Stimulated activated CD8-positive, alpha-beta memory T cell treated with anti-CD3 and anti-CD28 coated beads, Interleukin-4, amount 100 ng/mL, for 24 hours (primary cell): ENCODE results near the gene ANKRD26.

Experiments used
- DNase-seq: peaks from one replicate; pipeline ENCODE4 v3.0.0-alpha.2; 2020; ENCODE audit warnings: low read depth

The ANKRD26 gene

DNA sequence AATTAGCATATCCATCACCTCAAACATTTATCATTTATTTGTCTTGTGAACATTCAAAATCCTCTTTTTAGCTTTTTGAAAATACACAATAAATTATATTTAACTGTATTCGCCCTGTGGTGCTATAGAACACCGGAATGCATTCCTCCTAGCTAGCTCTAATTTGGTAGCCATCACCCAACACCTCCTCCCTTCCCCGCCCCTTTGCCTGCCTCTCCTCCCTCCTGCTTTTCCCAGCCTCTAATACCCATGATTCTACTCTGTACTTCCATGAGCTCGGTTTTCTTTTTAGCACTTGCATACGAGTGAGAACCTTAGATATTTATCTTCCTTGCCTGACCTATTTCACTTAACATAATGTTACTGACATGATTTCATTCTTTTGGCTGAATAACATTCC lies 80.1 kb downstream of the ANKRD26 start:
- no peak for DNase-seq

DNA sequence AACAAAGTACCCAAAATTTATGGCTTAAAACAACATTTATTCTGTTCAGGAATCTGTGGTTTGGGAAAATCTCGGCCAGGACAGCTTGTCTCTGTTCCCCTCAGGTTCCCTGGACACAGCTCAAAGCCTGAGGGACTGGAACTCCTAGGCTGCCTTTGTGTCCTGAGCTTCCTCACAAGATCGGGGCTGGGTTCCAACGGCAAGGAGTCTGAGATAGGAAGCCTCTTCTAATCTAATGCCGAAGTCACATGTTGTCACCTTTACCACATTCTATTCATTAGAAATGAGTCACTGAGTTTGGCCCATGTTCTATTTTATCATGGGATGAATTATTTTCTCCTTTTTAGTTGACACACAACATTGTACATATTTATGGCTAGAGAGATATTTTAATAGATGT lies 80.5 kb downstream of the ANKRD26 start:
- DNase-seq, result no peak

DNA sequence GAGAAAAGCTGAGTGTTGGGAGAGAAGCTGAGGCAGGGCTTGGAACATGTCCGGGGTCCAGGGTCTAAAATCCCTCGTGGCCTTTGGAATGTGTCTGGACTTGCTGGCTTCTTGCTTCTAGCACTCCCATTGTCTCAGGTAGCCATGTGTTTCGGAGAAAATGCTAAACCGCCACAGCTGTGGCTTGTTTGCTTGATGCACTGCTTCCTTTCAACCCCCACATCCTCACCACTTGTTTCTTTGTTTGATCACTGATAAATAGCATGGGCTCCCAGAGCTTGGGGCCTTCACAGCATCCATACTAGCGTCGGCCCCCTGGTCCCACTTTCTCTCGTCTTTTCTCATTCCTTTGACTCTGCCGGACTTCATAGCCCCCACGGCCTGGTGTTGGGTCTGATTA lies 102.7 kb downstream of the ANKRD26 start:
- DNase-seq, result no peak

DNA sequence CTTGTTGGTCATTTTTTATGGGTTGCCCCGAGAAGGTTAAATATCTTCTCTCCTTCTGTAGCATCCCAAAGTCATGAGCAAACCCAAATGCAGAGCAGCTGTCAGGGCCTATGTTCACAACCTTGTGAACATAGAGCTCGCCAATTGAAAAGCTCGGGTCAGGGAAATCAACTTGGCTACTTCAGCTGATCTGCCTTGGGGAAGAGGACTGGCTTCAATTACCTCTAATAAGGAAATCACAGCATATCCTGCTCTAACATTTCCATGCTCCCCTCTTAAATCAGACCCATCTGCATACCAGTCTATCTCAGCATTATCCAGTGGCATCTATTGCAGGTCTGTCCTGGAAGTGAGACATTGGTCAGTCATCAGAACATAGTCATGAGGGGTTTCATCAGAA lies 105.6 kb downstream of the ANKRD26 start:
- no peak for DNase-seq

DNA sequence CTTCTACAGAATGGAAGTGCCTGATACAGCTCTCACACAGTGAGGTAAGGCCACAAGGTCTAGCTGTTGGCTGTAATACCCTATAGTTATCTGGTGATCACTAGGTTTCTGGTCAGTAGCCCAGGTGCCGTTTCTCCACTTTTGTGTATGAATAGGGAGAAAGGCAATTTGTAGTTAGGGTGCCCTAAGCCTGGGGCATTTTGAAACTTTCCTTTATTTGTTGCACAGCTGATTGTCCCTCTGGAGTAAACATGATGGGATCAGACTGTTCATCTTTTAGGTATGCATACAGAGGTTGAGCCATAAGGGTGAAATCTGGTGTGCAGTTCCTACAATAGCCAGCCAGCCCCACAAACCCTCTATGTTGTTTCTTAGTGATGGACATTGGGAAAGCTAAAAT lies 112.4 kb downstream of the ANKRD26 start:
- no peak for DNase-seq

DNA sequence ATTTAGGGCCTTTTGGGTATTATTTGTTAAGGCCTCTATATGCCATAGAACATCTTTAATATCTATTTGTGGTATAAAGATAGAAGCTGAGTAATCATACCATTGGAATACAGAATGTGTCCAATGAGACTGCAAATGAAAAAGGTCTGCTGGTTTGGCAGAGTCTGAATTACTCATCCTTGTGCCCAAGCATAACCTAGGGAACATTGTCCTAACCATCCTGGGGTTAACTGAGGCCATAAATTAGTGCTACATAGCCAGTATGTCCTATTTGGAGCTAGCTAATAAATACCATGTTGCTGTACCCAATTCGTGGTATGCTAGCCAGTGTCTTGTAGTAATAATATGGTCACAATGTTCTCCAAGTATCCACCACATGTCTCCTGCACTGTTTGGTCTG lies 117.1 kb downstream of the ANKRD26 start:
- no peak for DNase-seq

DNA sequence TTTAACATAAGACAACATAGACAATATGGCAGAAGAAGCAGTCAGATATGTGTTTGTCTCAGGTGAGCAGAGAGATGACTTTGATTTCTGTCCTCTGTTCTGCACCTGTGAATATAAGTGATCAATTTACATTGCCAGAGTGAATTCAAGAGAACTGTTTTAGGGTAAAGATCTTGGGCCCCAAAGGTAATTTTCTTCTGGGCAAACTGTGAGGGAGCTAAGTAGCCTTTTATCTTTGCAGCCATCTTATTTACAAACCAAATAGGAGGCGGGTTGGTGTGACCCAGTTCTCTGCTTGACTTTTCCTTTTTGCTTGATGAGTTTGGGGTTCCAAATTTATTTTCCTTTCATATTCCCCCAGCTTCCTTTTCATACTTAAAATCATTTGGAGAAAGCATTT lies 118.2 kb downstream of the ANKRD26 start:
- DNase-seq, result no peak

DNA sequence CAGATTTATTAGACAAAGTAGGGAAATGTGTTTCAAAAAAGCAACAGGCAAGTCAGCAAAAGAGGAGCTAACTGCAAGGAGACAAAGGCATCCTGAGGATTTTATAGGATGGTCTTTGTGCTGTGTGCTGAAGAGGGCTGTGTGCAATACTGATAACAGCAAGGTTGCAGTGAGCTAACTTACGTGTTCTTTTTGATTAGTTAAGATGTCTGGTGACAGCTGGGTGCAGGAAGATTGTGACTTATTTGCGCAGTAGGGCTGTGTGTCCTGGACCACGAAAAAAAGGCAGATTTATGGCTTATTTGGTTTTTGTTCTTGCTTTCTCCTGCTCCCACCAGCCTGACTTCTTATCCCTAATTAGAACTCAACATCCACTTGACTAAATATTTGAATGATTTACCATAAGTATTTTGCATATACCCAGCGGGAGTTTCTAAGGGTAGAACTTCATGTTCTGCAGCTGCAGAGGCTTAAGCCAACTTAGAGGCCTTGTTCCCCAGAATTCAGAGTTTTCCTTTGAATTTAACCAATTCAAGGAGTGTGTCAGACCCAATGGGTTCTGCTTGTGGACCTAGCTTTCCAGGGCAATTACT lies 119.0 kb downstream of the ANKRD26 start:
- DNase-seq, result no peak

DNA sequence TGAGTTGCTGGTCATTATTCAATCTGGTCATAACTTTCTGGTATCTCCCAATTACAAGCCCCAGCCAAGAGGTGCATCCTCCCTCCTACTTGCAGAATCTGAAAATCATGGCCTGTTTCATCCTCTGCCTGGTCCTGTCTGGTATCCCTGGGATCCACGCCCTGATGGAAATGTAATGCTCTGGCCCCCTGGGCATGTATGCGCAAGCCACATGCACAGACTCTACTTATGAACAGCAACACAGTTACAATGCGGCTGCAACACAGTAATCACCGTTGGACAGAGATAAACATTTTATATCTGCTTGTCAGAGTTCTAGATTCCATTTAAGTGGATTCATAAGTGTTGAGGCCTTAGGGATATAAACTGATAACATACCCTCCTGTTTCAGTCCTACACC lies 121.8 kb downstream of the ANKRD26 start:
- DNase-seq, result no peak

DNA sequence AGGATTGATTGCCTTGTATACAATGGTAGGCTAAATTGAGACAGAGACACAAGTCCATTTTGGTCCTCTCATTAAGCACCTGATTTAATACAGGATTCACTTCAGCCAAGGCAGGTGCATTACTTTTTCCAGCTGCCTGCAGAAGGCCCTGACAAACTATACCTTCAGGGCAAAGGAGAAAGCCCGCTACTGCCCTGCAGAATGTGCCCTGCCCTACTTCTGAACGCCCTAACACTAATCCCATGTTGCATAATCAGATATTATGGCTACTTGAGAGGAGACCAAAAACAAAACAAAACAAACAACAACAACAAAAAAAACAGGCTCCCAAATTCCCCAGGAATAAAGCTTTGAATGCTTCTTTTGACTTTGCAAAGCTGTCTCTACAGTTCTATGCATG lies 122.7 kb downstream of the ANKRD26 start:
- no peak for DNase-seq

DNA sequence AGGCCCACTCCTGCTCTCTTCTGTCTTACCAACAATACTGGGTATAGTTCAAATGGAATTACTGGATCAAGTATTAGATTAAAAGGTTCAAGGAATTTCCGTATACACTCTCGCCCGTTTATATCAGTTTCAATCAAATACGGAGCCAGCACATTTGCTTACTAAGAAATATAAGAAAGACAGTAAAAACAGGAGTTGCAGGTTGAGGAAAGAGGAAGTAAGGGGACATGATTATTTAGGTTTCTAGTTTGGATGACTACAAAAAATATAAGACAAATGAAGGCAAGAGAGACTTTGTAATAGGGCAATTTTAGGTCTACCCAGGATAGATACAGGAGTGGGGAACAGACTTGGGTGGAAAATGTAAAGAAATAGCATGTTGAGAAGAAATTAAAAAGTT lies 129.6 kb downstream of the ANKRD26 start:
- no peak for DNase-seq

DNA sequence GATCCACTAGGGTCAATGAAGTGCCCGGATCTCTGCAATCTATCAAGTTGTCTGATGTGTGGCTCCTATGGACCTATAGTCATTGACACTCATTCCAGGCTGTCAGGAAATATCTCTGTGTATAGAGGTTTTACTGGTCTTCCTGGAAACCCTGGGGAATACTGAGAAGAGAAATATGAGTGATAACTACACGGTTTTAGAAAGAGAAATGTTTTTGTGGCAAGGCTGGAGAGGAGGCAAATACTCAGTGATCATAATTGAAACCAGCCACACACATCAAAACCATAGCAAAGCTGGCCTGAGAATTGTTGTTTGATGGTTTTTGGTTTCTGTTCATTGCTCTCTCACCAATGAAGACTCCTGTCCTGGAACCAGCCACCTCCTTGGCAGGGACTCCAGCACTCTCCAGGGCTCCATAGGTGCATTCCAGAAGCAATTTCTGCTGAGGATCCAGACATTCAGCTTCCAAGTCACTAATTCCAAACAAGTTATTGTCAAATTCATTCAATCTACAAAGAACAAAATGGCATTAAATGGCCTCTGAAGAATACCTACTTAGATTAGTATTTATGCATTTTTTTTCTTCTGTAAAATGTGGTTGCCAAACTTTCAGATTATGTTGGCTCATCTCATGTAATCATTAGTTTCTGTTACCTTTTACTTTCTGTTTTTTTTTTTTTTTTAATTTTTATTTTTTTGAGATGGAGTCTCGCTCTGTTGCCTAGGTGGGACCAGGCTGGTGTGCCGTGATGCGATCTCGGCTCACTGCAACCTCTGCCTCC lies 131.0 kb downstream of the ANKRD26 start:
- DNase-seq, result no peak

DNA sequence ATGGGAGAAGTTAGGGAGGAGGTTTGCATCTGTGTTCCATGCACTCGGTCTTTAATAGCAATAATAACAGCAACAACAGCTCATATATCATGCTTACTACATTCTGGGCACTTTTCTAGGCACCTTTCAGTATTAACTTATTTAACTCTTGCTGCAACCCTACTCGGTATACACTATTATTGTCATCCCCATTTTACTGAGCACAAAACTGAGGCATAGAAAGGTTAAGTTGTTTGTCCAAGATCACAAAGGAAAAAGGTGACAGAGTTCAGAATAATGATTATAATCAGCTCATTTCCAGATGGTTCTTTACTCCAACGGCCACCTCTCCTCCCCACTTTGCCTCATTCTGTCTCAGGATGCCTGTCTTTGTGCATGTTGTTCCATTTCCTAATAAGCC lies 137.5 kb downstream of the ANKRD26 start:
- no peak for DNase-seq

DNA sequence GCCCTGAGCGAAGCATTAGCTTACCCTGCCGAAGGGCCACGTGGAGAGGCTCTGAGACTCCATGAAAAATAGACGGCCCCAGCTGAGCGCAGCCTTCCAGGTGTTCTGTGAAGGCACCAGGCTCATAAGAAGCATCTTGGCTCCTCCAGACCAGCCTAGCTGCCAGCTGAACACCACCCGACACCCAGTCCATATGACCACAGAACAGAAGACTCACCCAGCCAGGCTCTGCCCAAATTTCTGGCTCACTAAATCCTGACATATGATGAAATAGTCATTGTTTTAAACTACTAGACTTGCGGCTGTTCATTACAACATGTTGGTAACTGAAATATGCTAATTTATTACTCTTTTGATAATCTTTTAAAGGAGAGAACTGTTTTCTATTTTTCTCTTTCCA lies 140.0 kb downstream of the ANKRD26 start:
- DNase-seq, result no peak

DNA sequence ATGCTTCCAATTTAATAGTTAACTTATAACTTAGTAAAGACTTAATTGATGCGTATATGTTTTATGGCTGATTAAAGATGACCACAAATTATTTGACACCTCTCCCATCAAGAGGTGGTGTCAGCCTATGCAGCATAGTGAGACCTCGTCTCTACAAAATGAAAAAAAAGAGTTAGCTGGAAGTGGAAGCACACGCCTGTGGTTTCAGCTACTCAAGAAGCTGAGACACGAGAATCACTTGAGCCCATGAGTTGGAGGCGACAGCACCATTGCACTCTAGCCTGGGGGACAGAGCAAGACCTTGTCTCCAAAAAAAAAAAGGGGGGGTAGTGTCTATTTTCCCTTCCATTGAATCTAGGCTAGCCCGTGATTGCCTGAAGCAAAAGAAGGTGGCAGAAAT lies 140.5 kb downstream of the ANKRD26 start:
- DNase-seq, result no peak
